HepG2 (cell line): ENCODE measurements around the gene PUM1. TPM values are rescaled to one million over a fixed set of nuclear protein-coding genes. Genes with fewer than 3 reads are reported as not detected.
A peak's percentile ranks its signal among the peaks of the same experiment; 100 is the strongest.

Experiments
- LCORL ChIP-seq, 2 experiments: fragments of 450-650 bp in 1 of 2; sonication (generic) in 1 of 2; formaldehyde crosslinking in 1 of 2; IDR thresholded peaks; 2 replicates each; pipeline versions ENCODE4 v1.5.0 to v1.6.1; 2017 to 2020; ENCODE audit warnings: antibody characterized with exemption in 1 of 2, missing genetic modification reagents in 1 of 2
- POLR2G ChIP-seq: fragments of 200-400 bp; formaldehyde crosslinking; IDR thresholded peaks from 2 replicates; pipeline ENCODE4 v1.6.1; 2018; ENCODE audit warnings: mild to moderate bottlenecking, low read depth, low read length, moderate library complexity
- SAFB2 ChIP-seq: sonication (generic); formaldehyde crosslinking; IDR thresholded peaks from 2 replicates; pipeline ENCODE4 v1.5.1; 2020; ENCODE audit warnings: missing genetic modification reagents, low read depth, mild to moderate bottlenecking, borderline replicate concordance
- SAP130 ChIP-seq: IDR thresholded peaks from 2 replicates; pipeline ENCODE4 v1.6.1; 2016; ENCODE audit warnings: low read depth
- SIX1 ChIP-seq: sonication (generic); formaldehyde crosslinking; IDR thresholded peaks from 2 replicates; pipeline ENCODE4 v1.4.0; 2020; ENCODE audit warnings: missing genetic modification reagents, borderline replicate concordance
- ZFP62 ChIP-seq: sonication (generic); formaldehyde crosslinking; IDR thresholded peaks from 2 replicates; pipeline ENCODE4 v1.4.0; 2020; ENCODE audit warnings: missing genetic modification reagents
- ZFY ChIP-seq: sonication (generic); formaldehyde crosslinking; IDR thresholded peaks from 2 replicates; pipeline ENCODE4 v1.4.0; 2020; ENCODE audit warnings: missing genetic modification reagents
- ZNF143 ChIP-seq: sonication (generic); formaldehyde crosslinking; IDR thresholded peaks from 2 replicates; pipeline ENCODE4 v1.4.0; 2020; ENCODE audit warnings: missing genetic modification reagents
- ZNF263 ChIP-seq: sonication (generic); formaldehyde crosslinking; IDR thresholded peaks from 2 replicates; pipeline ENCODE4 v1.4.0; 2020; ENCODE audit warnings: missing genetic modification reagents
- ZNF776 ChIP-seq: sonication (generic); formaldehyde crosslinking; IDR thresholded peaks from 2 replicates; pipeline ENCODE4 v1.4.0; 2020; ENCODE audit warnings: mild to moderate bottlenecking, missing genetic modification reagents
- ZSCAN29 ChIP-seq: sonication (generic); formaldehyde crosslinking; conservative IDR thresholded peaks from 2 replicates; pipeline ENCODE4 v1.4.0; 2020; ENCODE audit warnings: mild to moderate bottlenecking, missing genetic modification reagents
- polyA plus RNA-seq, 8 experiments: library from polyadenylated mRNA; depleted of rRNA in 3 of 8; stranded (reverse) in 7 of 8; unstranded in 1 of 8; fragments of >200 nt; fragmentation: Illumina TruSeq in 4 of 8; extraction: Trizol in 4 of 8; gene quantifications; 2 replicates each; pipeline versions ENCODE4 v1.2.1 to v1.2.3, GENCODE V29; 2011 to 2016; ENCODE audit warnings: low read depth in 4 of 8, missing spikeins in 1 of 8, mixed read lengths in 1 of 8; ENCODE audit not compliant: insufficient read depth in 1 of 8
- total RNA-seq, 5 experiments: library from RNA; depleted of rRNA; stranded (reverse); fragments of >200 nt; fragmentation: Illumina TruSeq; extraction: Trizol; gene quantifications; 2 replicates each; pipeline ENCODE4 v1.2.3, GENCODE V29; 2016; ENCODE audit warnings: low read depth in 1 of 5
- TF ChIP-seq, protein P1 (sequence below): sonication (generic); formaldehyde crosslinking; IDR thresholded peaks from 2 replicates; pipeline ENCODE4 v1.5.1; 2020; ENCODE audit warnings: mild to moderate bottlenecking, missing genetic modification reagents, moderate library complexity
- TF ChIP-seq, protein P2 (sequence below): sonication (generic); formaldehyde crosslinking; IDR thresholded peaks from 2 replicates; pipeline ENCODE4 v1.4.0; 2020; ENCODE audit warnings: missing genetic modification reagents

Gene PUM1
- total and polyA plus RNA-seq, 2 of the 13 experiments (the other 11 are each of a cell fraction or from before 2014, with no cell fraction given) = 64.7 to 91.0 TPM

DNA sequence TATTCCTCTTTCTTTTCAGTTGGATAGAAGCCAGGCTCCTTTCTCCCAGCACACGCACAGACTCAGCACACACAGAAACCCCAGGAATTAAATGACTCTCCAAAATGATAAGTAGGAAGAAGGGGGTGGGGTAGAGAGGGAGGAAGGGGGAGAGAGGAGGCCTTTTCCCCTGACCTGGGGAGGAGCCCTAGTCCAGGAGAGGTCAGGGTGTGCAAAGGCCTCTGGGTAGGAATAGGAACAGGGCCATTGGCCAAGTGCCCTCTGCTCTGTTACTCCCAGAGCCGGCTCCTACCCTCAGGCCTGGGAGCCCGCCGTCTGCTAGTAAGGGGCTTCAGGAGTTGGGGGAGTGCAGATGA lies 35.6 kb upstream of the PUM1 start (continued):
- TF ChIP-seq, protein P1, sequence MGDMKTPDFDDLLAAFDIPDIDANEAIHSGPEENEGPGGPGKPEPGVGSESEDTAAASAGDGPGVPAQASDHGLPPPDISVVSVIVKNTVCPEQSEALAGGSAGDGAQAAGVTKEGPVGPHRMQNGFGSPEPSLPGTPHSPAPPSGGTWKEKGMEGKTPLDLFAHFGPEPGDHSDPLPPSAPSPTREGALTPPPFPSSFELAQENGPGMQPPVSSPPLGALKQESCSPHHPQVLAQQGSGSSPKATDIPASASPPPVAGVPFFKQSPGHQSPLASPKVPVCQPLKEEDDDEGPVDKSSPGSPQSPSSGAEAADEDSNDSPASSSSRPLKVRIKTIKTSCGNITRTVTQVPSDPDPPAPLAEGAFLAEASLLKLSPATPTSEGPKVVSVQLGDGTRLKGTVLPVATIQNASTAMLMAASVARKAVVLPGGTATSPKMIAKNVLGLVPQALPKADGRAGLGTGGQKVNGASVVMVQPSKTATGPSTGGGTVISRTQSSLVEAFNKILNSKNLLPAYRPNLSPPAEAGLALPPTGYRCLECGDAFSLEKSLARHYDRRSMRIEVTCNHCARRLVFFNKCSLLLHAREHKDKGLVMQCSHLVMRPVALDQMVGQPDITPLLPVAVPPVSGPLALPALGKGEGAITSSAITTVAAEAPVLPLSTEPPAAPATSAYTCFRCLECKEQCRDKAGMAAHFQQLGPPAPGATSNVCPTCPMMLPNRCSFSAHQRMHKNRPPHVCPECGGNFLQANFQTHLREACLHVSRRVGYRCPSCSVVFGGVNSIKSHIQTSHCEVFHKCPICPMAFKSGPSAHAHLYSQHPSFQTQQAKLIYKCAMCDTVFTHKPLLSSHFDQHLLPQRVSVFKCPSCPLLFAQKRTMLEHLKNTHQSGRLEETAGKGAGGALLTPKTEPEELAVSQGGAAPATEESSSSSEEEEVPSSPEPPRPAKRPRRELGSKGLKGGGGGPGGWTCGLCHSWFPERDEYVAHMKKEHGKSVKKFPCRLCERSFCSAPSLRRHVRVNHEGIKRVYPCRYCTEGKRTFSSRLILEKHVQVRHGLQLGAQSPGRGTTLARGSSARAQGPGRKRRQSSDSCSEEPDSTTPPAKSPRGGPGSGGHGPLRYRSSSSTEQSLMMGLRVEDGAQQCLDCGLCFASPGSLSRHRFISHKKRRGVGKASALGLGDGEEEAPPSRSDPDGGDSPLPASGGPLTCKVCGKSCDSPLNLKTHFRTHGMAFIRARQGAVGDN (CRISPR knock-in tag) = peak; percentile 83
- TF ChIP-seq, protein P2, sequence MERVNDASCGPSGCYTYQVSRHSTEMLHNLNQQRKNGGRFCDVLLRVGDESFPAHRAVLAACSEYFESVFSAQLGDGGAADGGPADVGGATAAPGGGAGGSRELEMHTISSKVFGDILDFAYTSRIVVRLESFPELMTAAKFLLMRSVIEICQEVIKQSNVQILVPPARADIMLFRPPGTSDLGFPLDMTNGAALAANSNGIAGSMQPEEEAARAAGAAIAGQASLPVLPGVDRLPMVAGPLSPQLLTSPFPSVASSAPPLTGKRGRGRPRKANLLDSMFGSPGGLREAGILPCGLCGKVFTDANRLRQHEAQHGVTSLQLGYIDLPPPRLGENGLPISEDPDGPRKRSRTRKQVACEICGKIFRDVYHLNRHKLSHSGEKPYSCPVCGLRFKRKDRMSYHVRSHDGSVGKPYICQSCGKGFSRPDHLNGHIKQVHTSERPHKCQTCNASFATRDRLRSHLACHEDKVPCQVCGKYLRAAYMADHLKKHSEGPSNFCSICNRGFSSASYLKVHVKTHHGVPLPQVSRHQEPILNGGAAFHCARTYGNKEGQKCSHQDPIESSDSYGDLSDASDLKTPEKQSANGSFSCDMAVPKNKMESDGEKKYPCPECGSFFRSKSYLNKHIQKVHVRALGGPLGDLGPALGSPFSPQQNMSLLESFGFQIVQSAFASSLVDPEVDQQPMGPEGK (CRISPR knock-in tag) = 0 out of 2 replicates have a peak, but pooled peaks have one; percentile 30
- TF ChIP-seq ZNF776 (CRISPR knock-in tag) = no peak
- TF ChIP-seq SIX1 (CRISPR knock-in tag) = no peak
- TF ChIP-seq ZFP62 = no peak
- TF ChIP-seq POLR2G = peak; percentile 40; the same call in 1 of the 2 replicates
- peak; percentile 92 for TF ChIP-seq ZNF263
- no peak for TF ChIP-seq SAFB2 (CRISPR knock-in tag)
- peak; percentile 84 for TF ChIP-seq ZNF143
- TF ChIP-seq ZSCAN29 (CRISPR knock-in tag) = no peak
- peak; percentile 57 for TF ChIP-seq ZFY (CRISPR knock-in tag)
- 0 out of 2 replicates have a peak, but pooled peaks have one; percentile 11 for TF ChIP-seq SAP130 (CRISPR knock-in tag)
- no peak for TF ChIP-seq LCORL (IDR thresholded peaks at IDR 0.05)
- TF ChIP-seq LCORL (CRISPR knock-in tag; IDR thresholded peaks at IDR 0.05) = 0 out of 2 replicates have a peak, but pooled peaks have one; percentile 28
